NCI-H1092 (cell line): ENCODE data around the gene ABLIM2.
A peak's percentile ranks its signal among the peaks of the same experiment; 100 is the strongest.

ENCODE experiments used
- DNase-seq: peaks from one replicate; lab custom pipeline; 2025; lab: John Stamatoyannopoulos, UW

ABLIM2 gene

DNA sequence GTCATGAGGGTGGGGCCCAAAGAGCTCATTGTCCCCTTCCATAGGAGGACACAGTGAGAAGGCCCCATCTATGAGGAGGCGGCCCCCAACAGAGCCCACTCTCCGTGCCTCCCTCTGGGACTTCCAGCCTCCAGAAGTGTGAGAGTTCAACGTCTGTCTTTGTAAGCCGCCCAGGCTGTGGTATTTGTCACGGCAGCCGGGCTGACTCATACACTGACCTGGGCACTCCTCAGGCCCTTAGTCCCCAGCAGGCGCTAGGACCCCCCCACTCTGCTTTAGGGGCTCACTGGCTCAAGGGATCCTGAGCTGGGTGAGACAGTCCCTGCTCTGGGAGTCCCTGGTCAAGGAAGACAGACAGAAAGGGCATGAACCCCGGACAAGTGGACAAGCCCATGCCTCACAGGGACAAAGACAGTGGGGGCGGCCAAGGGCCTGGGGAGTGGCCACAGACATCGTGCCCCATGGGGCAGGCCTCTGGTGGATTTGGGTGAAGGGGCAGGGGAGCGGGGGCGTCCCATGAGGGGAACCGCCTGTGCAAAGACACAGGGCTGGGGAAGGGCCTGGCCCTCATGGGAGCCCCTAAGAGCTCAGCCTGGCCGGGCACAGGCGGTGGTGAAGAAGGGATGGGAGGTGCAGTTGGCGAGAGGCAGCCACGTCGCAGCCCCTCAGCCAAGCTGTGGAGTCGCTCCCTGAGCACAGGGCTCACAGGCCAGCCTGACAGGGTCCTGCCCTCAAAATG lies 21.5 kb downstream of the ABLIM2 start:
- no peak for DNase-seq

GRCh38 chr4:8136529-8136928 lies 22.1 kb downstream of the ABLIM2 start:
- DNase-seq = no peak

DNA sequence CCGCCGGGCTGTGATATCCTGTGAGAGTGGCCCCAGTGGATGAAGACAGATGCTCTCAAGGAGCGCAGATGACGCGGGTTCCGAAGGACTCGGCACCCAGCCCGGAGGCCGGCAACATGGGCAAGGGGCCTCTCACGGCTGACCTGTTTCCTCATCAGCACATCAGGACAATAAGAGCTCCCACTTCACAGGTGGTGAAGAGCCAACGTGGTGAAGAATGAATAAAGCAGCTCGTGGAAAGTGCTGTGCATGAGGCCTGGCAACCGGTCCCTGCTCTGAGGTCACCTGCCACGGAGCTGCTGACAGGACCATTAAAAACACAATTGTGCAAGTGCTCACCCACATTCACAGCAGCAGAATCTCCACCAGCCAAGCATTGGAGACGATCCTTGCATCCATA lies 22.9 kb downstream of the ABLIM2 start:
- DNase-seq = peak; percentile 37

DNA sequence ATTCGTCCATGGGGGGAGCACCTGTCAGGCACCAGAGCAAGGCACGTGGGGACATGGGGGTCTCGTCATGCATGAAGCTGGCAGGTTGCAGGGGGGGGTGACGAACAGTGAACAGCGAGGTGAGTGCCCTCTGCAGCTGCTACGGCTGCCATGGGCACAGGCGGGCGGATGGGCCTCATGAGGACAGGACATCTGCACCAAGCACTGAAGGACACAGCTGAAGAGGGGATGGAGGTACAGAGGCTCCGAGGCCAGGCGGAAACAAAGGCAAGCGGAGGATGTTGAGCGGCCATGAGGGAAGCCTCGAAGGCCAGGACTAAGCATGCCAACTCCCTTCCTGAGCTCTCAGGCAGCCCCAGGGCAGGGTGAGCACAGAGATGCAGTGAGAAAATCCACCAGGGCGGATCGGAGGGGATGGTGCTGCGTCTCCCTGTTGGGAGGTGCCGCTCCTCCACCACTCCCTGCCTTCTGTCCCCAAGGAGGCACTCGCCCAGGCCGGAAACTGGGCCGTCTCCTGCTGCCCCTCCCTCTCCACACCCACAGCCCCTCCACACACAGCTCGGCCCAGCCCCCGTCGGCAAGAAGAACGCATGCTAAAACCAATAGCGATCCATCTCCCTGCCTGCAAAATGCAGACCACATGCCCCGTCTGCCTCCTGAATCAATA lies 24.6 kb downstream of the ABLIM2 start:
- no peak for DNase-seq

DNA sequence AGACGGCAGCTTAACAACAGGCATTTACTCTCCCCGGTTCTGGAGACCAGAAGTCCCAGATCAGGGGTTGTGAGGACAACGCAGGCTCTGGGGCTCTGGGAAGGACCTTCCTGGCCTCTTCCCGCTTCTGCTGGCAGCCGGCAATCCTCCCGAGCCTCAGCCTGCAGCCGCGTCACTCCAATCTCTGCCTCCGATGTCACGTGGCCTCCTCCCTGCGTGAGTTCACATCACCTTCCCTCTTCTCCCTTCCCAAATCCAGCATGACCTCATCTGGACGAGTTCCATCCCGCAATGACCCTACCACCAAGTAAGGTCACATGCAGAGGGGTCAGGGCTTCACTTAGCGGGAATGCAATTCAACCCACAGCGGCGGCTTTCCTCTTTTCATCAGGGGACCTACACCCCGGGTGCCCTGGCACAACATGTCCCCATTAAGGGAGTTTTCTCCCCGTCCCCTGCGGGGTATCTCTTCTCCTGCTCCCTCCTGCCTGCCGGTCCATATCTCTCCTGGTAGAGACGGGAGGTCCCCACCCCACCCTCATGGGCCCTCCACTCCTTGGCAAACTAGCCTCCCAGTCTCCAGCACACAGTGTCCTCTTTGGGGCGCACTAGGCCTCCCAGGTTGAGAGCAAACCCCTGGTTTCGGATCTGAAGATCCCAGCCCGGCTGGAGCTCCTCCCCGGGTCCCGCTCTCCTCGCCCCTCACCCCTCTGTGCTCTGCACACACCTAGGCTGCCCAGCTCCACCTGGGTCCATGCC lies 25.5 kb downstream of the ABLIM2 start:
- no peak for DNase-seq

- DNase-seq = no peak
Measured at GRCh38 chr4:8132400-8132799, 26.2 kb downstream of the ABLIM2 start.

GRCh38 chr4:8131826-8132225 lies 26.8 kb downstream of the ABLIM2 start:
- no peak for DNase-seq

DNA sequence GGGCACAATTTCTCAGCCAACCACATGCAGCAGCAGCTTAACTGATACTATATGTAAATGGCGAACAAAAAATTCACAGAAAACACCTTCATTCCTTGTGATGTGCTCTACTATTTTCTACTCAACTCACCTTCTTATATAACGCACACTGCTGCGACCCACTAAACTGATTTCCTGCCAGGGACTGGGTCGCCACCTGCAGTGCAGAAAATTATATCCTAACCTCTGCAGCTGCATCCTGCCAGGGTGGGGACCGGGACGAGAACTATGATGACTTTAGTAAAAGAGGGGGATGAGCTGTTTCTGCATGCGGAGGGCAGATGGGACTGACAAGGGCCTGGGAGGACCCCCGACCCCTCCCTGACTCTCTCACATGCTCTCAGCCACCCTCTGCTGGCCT lies 27.4 kb downstream of the ABLIM2 start:
- DNase-seq = no peak

DNA sequence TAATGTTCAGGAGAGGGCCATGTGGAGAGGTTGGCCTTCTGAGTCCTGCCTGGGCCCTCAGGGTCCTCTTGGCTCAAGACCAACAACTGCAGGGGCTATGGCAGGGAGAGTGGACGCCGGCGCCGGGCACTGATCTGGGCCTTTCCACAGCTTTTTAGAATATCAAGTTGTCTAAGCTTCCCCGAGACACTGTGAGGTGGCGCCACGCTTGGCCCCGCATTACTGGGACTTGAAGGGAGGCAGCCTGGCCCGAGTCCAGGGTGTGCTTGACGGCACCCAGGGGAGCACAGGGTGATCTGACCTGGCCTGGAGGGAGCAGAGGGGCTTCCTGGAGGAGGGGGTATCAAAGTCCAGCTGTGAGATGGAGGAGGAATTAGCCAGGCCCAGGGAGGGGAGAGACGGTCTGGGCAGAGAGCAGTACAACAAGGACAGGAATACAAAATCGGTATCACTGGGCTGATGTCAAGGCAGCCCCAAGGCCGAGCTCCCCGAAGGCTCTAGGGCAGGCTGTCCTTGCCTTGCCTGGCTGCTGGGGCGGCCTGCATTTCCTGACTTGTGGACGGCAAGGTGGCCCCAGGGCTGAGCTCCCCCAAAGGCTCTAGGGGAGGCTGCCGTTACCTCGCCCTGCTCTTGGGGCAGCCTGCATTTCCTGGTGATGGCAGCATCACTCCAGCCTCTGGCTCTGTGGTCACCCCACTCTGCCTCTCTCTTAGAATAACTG lies 28.1 kb downstream of the ABLIM2 start:
- no peak for DNase-seq

- no peak for DNase-seq
Measured at GRCh38 chr4:8129785-8130184, 28.8 kb downstream of the ABLIM2 start.

- DNase-seq = no peak
Measured at GRCh38 chr4:8129136-8129535, 29.5 kb downstream of the ABLIM2 start.

DNA sequence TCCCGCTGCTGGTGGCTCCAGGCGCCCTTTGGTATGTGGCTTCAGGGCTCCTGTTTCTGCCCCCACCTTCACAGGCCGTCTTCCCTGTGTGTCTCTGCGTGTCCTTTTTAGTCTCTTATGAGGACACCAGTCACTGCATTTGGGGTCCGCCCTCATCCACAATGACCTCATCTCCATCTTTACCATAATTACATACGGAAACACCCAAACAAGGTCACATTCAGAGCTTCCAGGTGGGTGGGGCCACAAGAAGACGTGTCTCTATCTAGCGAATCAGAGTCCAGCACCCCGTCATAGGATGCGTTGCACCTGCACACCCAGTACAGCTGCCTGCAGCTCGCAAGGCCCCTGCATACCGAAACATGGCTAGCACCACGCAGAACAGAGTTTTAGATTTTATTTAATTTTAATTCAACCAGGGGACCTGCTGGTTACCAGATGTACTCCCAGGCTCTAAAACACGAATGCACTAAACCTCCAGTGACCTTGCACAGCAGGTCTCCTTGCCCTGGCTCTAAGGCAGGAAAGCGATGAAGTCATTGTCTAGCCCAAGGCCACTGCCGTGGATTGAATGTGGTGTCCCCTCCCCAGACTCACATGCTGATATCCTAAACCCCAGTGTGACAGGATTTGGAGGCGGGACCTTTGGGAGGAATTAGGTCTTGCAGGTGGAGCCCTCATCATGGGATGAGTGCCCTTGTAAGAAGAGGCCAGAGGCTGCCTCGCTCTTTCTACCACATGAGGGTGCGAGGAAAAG lies 30.3 kb downstream of the ABLIM2 start:
- no peak for DNase-seq

GRCh38 chr4:8127051-8127826 lies 31.4 kb downstream of the ABLIM2 start:
- no peak for DNase-seq

DNA sequence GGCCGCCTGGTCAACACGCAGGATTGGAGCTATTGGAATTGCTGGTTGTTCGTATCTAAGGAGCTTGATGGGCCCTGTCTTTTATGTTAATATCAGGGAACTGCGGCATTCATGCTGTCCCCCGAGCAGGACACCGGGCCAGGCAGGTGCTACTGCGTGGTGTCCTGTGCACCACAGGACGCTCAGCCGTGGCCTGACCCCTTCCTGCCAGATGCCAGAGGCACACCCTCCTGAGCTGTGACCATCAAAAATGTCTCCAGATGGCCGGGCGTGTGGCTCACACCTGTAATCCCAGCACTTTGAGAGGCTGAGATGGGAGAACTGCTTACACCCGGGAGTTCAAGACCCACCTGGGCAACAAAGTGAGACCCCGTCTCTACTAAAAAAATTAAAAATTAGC lies 32.1 kb downstream of the ABLIM2 start:
- DNase-seq = no peak

DNA sequence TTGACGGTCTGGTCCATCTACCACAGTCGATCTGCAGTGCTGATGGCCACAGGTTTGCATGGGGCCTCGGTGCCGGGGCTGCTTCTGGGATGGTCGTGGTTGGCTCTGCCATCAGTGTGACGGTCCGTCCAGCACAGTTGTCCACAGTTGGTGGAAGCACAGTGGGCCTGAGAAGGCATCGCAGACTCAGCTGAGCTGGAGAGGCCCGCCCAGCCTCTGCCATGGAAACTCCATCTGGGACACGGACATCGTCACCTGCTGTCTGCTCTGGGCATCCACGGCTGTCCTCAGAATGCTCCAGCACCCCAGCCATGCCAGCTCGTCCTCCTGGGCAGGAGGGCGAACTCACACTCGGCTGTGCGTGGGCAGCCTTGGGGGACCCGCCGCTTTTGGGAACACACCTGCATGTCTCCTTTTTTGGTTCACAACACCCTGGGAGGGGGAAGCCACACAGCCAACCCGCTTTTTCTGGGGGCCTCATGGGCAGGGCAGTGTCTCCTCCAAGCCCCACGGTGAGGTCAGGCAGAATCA lies 33.0 kb downstream of the ABLIM2 start:
- DNase-seq = no peak

- DNase-seq = no peak
Measured at GRCh38 chr4:8123870-8124269, 34.7 kb downstream of the ABLIM2 start.

DNA sequence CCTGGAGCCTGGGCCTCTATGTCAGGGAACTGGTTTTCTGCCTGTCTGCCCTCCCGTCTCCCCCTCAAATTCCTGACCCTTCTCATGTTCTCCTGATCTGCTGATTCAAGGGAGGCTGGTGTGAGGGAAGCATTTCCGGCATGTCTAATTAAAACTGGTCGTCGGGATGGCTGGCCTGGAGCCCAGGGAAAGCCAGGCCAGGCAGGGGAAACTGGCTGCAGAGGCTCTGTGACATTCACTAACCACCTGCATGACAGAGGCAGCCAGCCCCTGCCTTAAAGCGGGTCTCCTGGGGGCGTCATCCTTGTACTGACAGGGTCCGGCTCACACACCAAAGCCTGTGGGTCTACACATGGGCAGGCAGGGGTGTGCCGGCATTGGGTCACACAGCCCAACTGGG lies 35.2 kb downstream of the ABLIM2 start:
- peak; percentile 23 for DNase-seq

DNA sequence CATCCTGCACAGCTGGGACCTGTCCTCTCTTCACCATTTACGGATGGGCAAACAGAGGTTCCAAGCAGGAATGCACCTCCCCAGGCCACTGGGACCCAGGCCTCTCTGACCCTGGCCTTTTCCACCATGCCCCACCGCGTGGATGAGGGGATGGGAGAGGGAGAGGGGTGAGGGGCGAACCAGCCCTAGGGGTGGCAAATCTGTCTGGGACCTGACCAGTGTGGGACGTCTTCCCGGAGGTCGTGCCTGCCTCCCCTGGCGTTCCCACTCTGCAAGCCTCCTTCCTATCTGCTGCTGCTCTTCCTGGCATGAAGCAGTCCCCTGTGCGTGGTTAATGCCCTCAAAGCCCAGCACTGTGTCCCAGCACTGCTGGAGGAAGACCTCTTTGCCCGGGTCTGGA lies 35.9 kb downstream of the ABLIM2 start:
- no peak for DNase-seq

GRCh38 chr4:8121292-8122015 lies 37.2 kb downstream of the ABLIM2 start:
- no peak for DNase-seq

DNA sequence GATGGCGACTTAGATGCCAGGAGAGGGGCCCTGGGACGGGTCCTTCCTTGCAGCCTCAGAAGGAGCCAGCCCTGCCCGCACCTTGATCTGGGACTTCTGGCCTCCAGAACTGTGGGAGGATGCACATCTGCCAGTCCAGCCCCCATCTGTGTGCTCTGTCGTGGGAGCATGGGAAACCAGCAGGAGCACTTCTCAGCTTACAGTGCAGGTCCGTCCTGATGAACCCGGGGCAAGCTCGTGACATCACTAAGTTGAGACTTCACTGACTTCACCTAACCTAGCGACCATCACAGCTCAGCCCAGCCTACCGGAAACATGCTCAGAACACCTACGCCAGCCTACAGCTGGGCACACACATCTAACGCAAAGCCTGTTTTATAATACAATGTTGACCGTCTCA lies 38.1 kb downstream of the ABLIM2 start:
- DNase-seq = no peak
